NCI-H1105 treated with DMSO at 0.1 percent for 48 hours (cell line): ENCODE measurements around the gene HDDC2.

Experiments used
- DNase-seq: peaks from one replicate; lab custom pipeline; 2025; lab: John Stamatoyannopoulos, UW

The HDDC2 gene

DNA sequence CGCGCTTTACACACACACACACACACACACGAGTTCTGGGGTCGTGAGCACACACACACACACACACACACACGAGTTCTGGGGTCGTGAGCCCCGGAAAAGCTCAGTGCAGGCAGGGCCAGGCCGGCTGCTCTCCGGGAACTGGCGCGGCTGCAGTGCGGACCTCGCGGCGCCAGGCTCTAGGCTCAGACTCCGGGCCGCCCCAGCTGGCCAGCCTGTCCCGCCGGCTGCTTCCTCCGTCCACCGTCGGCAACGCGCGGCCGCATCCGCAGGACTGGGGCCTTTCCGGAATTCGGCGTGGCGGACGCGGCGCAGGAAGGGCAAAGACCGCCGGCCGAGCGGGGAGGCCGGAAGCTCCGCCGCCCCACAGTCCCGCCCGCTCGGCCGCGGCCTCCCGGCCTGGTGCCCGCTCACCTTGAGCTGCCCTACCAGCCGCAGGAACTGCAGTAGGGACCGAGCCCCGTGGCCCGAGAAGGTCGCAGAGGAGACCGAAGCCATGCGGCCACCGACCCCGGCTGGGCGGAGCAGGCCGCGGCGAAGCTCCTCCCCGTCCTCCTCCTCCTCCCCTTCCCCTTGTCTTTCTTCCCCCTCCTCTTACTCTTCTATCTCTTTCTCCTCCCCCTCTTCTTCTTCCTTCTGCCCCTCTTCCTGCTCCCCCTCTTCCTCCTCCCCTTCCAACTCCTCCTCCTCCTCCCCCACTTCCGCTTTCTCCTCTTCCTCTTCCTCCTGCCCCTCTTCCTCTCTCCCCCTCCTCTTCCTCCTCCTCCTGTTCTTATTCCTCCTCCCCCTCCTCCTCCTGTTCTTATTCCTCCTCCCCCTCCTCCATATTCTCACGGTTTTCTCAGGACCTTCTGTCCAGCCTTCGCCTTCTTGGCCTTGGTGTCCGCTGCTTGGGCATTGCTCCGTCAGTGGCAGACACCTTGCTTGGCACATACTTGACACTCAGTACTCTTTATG, at the start of gene HDDC2:
Gene HDDC2 (minus strand): TSS at position 533 of the 957 bp plus-strand sequence. CDS start 35 bp downstream, at position 498.
- DNase-seq: peak; percentile 62

GRCh38 chr6:125346926-125347563, 45.3 kb upstream of the HDDC2 start:
- DNase-seq: no peak

DNA sequence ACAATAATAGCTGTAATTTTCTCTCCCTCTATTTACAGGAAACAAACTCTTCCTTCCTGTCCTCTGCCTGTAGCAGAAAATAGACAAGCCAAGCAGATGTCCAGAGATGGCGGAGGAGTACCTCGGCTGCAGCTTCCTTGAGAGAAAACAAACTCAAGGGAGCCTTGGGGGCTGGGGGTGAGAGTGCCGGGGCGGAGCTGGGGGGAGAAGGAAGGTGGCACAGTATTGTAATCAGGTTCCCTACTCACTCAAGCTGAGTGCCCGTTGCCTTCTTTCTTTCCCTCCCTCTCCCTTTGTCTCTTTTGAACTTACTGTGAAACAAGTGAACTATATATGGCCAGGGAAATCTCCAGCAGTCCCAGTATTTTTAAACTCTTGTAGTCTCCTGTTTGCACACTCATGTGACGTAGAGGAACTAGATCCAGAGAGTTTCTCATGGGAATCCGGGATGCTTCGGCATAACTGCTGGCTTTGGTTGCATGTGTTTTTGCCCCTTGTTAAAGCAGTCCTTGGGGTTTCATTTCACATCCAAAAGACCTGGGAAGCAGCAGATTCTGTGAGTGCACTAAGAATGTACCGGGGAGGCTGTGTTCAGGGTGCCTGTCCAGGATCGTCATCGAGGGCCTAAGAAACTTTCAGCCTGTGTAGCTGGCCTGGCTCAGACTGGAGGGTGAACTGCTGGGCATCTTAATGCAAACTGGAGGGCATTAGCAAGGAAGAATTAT, 44.6 kb upstream of the HDDC2 start:
- no peak for DNase-seq

DNA sequence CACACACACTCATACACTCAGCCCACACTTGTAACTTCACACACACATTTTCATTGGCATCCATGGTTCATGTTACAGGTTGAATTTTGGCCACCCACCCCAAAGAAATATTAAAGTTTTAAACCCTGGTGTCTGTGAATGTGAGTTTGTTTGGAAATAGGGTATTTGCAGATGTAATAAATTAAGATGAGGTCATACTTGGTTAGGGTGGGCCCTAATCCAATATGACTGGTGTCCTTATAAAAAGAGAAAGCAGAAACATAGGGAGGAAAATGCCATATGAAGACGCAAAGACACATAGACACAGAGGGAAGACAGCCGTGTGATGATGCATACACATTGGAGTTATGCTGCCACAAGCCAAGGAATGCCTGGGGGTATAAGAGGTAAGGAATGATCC, 39.7 kb upstream of the HDDC2 start:
- no peak for DNase-seq

DNA sequence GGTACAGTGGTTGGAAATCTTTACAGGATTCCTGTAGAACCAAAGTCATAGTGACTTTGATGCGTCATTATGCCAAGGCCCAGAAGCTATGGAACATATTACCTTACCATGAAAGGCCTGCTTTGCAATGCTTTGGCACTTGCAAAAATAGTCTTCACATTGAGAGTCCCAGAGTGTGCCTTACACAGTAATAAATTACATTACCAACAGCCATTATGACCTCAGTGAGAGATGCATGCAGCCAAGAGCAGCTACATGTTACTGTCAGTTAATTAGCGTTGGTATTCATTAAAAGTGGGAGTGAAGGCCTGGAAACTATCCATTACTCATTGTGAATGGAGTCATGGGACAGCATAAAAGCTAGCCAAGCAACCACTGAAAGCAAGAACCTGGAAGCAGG, 39.2 kb upstream of the HDDC2 start:
- no peak for DNase-seq

DNA sequence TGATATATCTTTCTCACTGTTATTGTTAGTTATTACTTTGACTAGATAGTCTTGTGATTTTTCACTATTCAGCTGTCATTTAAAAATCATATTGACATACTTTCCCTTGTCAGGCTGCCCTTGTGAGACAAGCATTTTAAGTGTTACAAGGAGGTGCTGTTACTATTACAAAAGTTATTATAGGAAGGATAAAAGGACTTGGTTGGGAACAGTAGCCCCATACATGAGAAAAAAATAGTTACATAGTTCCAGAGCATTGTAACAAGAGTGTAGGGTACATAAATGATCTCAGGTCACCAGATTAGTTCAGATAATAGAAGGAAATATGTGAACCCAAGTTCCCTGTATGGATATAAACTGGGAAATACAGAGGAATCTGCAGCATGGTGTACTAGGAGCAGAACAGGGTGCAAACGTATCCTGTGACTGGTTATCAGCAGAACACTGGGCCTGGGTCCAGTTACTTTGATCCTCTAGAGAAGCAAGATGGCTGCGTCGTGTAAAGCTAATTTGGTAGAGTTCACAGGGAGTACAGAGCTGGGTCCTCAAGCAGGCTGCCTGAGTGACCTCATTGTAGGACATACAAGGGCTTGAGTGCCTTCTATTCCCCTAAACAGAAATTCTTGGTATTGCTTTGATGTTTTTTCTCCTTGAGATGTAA, 38.5 kb upstream of the HDDC2 start:
- DNase-seq: no peak

- DNase-seq: no peak
Measured at GRCh38 chr6:125339653-125340052, 37.9 kb upstream of the HDDC2 start.

- no peak for DNase-seq
Measured at GRCh38 chr6:125338381-125338780, 36.6 kb upstream of the HDDC2 start.

- DNase-seq: no peak
Measured at GRCh38 chr6:125337706-125338105, 35.9 kb upstream of the HDDC2 start.

GRCh38 chr6:125332664-125333063, 30.9 kb upstream of the HDDC2 start:
- DNase-seq: no peak

DNA sequence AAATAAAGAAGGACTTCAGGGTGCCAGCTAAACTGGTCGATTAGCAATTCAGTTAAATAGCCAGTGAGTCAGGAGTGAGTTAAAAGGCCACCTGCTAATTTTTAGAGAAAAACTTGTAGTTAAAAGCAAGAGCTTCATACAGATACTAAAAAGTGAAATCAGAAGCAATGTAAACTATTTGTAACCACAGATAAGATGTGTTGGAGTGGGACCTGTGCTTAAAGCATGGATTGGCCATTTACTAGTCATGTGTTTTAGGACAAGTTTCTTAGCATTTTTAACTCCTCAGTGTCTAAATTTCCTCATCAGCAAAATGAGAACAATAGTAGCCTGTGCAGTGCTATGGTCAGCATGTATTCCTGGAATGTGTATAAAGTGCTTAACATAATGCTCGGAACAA, 23.8 kb upstream of the HDDC2 start:
- no peak for DNase-seq

- DNase-seq: no peak
Measured at GRCh38 chr6:125323376-125323775, 21.6 kb upstream of the HDDC2 start.

- no peak for DNase-seq
Measured at GRCh38 chr6:125316621-125317020, 14.9 kb upstream of the HDDC2 start.

- DNase-seq: no peak
Measured at GRCh38 chr6:125315548-125315947, 13.8 kb upstream of the HDDC2 start.

GRCh38 chr6:125314009-125314581, 12.3 kb upstream of the HDDC2 start:
- DNase-seq: peak; percentile 80

DNA sequence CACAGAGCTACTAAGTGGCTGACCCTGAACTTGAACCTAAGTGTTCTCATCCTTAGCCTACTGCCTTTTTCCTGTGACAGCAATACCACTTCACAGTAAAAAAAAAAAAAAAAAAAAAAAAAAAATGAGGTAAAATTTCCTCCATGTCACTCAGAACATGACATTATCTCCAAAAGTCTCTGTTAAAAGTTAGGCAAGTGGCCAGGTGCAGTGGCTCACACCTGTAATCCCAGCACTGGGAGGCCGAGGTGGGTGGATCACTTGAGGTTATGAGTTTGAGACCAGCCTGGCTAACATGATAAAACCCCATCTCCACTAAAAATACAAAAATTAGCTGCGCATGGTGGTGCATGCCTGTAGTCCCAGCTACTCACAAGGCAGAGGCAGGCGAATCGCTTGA, 11.2 kb upstream of the HDDC2 start:
- no peak for DNase-seq

DNA sequence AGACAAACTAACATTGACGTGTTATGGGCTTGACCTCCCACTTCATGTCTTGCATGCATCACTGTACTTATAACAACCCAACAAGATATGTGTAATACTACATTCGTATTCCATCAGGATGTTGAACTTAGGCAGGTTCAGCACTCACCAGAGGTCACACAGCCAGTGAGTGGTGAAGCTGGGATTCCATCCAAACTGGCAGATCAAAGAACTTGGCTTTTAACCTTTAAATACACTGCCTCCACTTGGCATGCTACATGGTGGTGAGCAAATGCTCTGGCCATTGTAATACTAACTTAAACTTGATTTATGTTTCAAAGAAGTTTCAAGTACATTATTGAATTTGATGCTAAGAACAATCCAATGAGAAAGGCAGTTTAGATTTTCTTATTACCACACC, 10.7 kb upstream of the HDDC2 start:
- DNase-seq: no peak

GRCh38 chr6:125310994-125311649, 9.4 kb upstream of the HDDC2 start:
- peak; percentile 85 for DNase-seq

DNA sequence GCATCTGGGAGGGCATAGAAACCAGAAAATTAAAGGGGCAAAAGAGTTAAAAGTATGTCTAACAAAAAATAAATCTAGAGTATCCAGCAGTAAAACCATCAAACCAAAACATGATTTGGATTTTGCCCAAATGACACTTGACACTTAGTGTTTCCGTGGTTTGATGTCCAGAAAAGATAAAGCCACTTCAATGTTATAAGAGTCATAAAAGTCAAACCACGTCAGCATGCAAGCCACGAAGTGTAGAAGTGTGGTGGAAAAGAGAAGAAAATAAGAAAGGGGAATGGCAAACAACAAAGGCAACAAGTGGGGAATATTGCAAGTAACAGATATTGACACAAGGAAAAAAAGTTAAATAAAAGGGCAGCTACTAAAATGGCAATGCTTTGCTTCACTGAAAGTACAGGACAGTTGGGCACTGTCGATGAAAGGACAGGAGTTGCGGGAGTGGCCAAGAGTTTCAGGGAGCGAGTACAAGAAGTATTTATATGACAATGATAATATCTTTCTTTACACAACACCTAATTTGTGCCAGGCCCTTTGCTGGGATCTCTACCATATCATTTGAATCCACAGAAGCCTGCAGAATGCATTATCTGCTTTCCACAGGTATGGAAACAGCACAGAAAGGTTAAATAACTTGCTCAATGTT, 6.3 kb upstream of the HDDC2 start:
- DNase-seq: peak; percentile 11

GRCh38 chr6:125307150-125307838, 5.5 kb upstream of the HDDC2 start:
- DNase-seq: no peak
